ENCODE results near the gene TMEM52. TPM values are rescaled to one million over a fixed set of nuclear protein-coding genes. Genes with fewer than 3 reads are reported as not detected.

TMEM52 gene
- total RNA-seq, 1 donor from 2014 or later, result not detected

- Mint-ChIP-seq H3K9me3 (ENCODE audit: unreplicated experiment) (no peaks in the 10 kb centered on the region), H3K27ac (ENCODE audit: unreplicated experiment) (peak overlapping the region; percentile 73), H3K4me3 (ENCODE audit: unreplicated experiment) (peak overlapping the region; percentile 69), H3K4me1 (ENCODE audit: unreplicated experiment) (peaks cover 30% of the 10 kb centered on the region), H3K27me3 (ENCODE audit: unreplicated experiment) (no peaks in the 10 kb centered on the region), H3K36me3 (ENCODE audit: unreplicated experiment) (no peaks in the 10 kb centered on the region)
- peak; percentile 85 for DNase-seq (ENCODE audit: extremely low spot score, unreplicated experiment)
- TF ChIP-seq CTCF (IDR thresholded peaks at IDR 0.05), result no peak
Observed at GRCh38 chr1:1907098-1907736, 11.9 kb downstream of the TMEM52 start.

DNA sequence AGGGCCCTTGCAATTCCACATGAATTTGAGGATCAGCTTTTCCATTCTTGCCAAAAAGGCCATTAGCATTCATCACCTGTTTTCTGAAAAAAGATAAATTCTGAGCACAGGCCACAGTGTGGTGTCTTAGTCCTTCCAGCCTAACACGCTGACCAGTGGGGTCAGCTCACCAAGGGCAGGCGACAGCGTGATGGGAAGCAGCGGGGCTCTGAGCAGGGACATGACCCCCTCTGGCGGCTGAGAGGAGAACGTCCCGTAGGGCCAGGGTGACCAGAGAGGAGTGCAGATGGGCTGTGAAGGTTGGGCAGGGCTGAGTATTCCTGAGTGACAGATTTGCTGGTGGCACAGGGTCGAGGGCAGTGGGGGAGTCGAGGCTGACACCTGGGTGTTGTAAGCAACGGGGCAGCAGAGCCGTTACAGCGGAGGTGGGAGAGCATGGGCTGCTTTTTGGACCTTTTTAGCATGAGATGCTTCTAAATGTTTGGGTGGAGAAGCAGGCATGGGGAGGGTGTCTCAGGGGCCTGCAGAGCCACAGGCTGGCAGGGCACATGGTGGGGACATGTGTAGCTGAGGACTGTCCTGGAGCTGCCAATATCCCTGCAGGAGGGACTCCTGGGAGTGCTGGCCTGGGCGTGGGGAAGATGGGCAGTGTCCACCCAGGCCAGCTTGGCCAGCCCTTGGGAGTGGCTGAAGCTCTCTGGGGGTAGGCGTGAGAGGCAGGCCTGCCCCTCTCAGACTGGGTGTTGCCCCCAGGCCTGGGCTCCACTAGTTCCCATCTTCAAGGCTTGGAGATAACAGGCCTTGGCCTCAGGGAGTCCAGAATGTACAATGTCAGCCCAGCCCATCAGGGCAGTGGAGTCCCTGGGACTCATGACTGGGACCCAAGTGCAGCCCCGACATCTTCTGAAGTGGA lies 12.6 kb downstream of the TMEM52 start:
- DNase-seq (ENCODE audit: extremely low spot score, unreplicated experiment), result peak; percentile 94
- Mint-ChIP-seq H3K36me3 (ENCODE audit: unreplicated experiment) (no peaks in the 10 kb centered on the region), H3K9me3 (ENCODE audit: unreplicated experiment) (no peaks in the 10 kb centered on the region), H3K27ac (ENCODE audit: unreplicated experiment) (peak overlapping the region; percentile 73), H3K4me3 (ENCODE audit: unreplicated experiment) (peak overlapping the region; percentile 47), H3K27me3 (ENCODE audit: unreplicated experiment) (no peaks in the 10 kb centered on the region), H3K4me1 (ENCODE audit: unreplicated experiment) (peaks cover 30% of the 10 kb centered on the region)
- peak; percentile 93 for TF ChIP-seq CTCF (IDR thresholded peaks at IDR 0.05)

GRCh38 chr1:1903224-1903623 lies 15.9 kb downstream of the TMEM52 start:
- H3K4me3 Mint-ChIP-seq (ENCODE audit: unreplicated experiment), result no peak overlapping the region
- TF ChIP-seq CTCF (IDR thresholded peaks at IDR 0.05), result no peak
- H3K9me3 Mint-ChIP-seq (ENCODE audit: unreplicated experiment), result no peaks in the 10 kb centered on the region
- no peak overlapping the region for H3K27ac Mint-ChIP-seq (ENCODE audit: unreplicated experiment)
- no peaks in the 10 kb centered on the region for H3K36me3 Mint-ChIP-seq (ENCODE audit: unreplicated experiment)
- H3K4me1 Mint-ChIP-seq (ENCODE audit: unreplicated experiment), result peaks cover 21% of the 10 kb centered on the region
- H3K27me3 Mint-ChIP-seq (ENCODE audit: unreplicated experiment), result no peaks in the 10 kb centered on the region
- no peak for DNase-seq (ENCODE audit: extremely low spot score, unreplicated experiment)

DNA sequence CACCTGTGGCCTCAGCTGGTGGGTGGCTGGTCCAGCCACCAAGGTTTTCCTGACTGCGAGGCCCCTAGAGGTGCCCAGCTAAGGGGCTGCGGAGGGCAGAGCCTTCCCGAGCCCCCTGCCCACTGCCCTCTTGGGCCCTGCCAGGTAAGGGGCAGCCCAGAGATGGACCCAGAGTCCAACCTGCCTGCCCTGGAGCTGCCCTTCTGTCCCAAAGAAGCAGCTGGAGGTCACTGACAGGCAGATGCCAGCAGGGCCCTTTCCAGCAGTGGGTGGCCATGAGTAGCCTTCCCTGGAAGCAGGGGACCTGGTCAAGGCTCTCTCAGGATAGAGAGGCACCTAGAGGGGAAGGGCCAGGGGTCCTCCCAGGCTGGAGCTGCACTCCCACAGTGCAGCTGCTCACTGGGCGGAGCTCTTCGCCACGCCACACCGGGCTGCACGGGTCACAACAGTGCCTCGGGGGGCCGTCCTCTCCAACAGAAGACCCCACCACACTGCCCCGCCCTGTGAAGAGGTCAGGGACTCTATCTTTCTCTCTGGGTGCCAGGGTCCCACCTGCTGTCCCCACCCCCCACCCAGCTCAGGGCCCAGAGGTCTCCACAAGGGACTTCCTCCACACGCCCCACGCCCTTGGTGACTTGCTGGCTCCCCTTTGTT lies 17.3 kb downstream of the TMEM52 start:
- DNase-seq (ENCODE audit: extremely low spot score, unreplicated experiment), result no peak
- no peaks in the 10 kb centered on the region for H3K9me3 Mint-ChIP-seq (ENCODE audit: unreplicated experiment)
- peaks cover 7% of the 10 kb centered on the region for H3K4me1 Mint-ChIP-seq (ENCODE audit: unreplicated experiment)
- TF ChIP-seq CTCF (IDR thresholded peaks at IDR 0.05), result no peak
- no peaks in the 10 kb centered on the region for H3K36me3 Mint-ChIP-seq (ENCODE audit: unreplicated experiment)
- H3K4me3 Mint-ChIP-seq (ENCODE audit: unreplicated experiment), result no peak overlapping the region
- H3K27ac Mint-ChIP-seq (ENCODE audit: unreplicated experiment), result no peak overlapping the region
- H3K27me3 Mint-ChIP-seq (ENCODE audit: unreplicated experiment), result no peaks in the 10 kb centered on the region

All from osteocyte (in vitro differentiated cells).